KOPT-K1 (cell line): ENCODE results near the gene SCN2B.

Source experiments
- H3K27ac ChIP-seq: fragments of 200-600 bp; sonication (generic); 2 replicates; pipeline ENCODE4 v1.5.1; 2016; ENCODE audit warnings: antibody characterized with exemption, mild to moderate bottlenecking, low read depth, low read length; ENCODE audit not compliant: poor library complexity, severe bottlenecking
- H3K36me3 ChIP-seq: fragments of 200-600 bp; sonication (generic); 2 replicates; pipeline ENCODE4 v1.5.1; 2017; ENCODE audit warnings: antibody characterized with exemption, mild to moderate bottlenecking, low read length, moderate library complexity; ENCODE audit not compliant: insufficient read depth
- H3K9me3 ChIP-seq: fragments of 200-600 bp; sonication (generic); 2 replicates; pipeline ENCODE4 v1.5.1; 2017; ENCODE audit warnings: antibody characterized with exemption, low read length, mild to moderate bottlenecking; ENCODE audit not compliant: insufficient read depth, poor library complexity, severe bottlenecking

The SCN2B gene

GRCh38 chr11:118128721-118129470 is 47.5 kb downstream of the SCN2B start:
- H3K36me3 ChIP-seq = no peaks in the 10 kb centered on the region
- H3K27ac ChIP-seq = no peak overlapping the region
- H3K9me3 ChIP-seq = no peaks in the 10 kb centered on the region

GRCh38 chr11:118128310-118128709 is 48.1 kb downstream of the SCN2B start:
- no peaks in the 10 kb centered on the region for H3K9me3 ChIP-seq
- H3K27ac ChIP-seq = no peak overlapping the region
- H3K36me3 ChIP-seq = no peaks in the 10 kb centered on the region

- Histone ChIP-seq H3K36me3 (no peaks in the 10 kb centered on the region), H3K9me3 (no peaks in the 10 kb centered on the region), H3K27ac (no peak overlapping the region)
Observed at GRCh38 chr11:118126082-118126838, 50.2 kb downstream of the SCN2B start.

- no peak overlapping the region for H3K27ac ChIP-seq
- no peaks in the 10 kb centered on the region for H3K36me3 ChIP-seq
- peaks cover 6% of the 10 kb centered on the region for H3K9me3 ChIP-seq
Observed at GRCh38 chr11:118124929-118125535, 51.4 kb downstream of the SCN2B start.

- H3K36me3 ChIP-seq = no peaks in the 10 kb centered on the region
- peaks cover 6% of the 10 kb centered on the region for H3K9me3 ChIP-seq
- no peak overlapping the region for H3K27ac ChIP-seq
Observed at GRCh38 chr11:118120793-118121192, 55.6 kb downstream of the SCN2B start.

- Histone ChIP-seq H3K27ac (no peak overlapping the region), H3K9me3 (peaks cover 6% of the 10 kb centered on the region), H3K36me3 (no peaks in the 10 kb centered on the region)
Observed at GRCh38 chr11:118117790-118118601, 58.4 kb downstream of the SCN2B start.

GRCh38 chr11:118115048-118115447 is 61.4 kb downstream of the SCN2B start:
- H3K27ac ChIP-seq = no peak overlapping the region
- no peaks in the 10 kb centered on the region for H3K9me3 ChIP-seq
- H3K36me3 ChIP-seq = no peaks in the 10 kb centered on the region

GRCh38 chr11:118114266-118114665 is 62.2 kb downstream of the SCN2B start:
- H3K9me3 ChIP-seq = no peaks in the 10 kb centered on the region
- H3K27ac ChIP-seq = no peak overlapping the region
- H3K36me3 ChIP-seq = no peaks in the 10 kb centered on the region

GRCh38 chr11:118112711-118113430 is 63.6 kb downstream of the SCN2B start:
- no peak overlapping the region for H3K27ac ChIP-seq
- H3K36me3 ChIP-seq = no peaks in the 10 kb centered on the region
- H3K9me3 ChIP-seq = no peaks in the 10 kb centered on the region
